Tibial artery (tissue), 4 donors: ENCODE results near the gene WNT4.

Experiments
- DNase-seq, 2 donors: peaks; one replicate each; pipeline ENCODE4 v3.0.0-alpha.2; 2019
- H3K27ac ChIP-seq, 2 donors: fragments of 200-600 bp; sonication (generic) in 1 of 2; 1 replicate in 1 of 2; 2 replicates in 1 of 2; pipeline ENCODE4 v1.5.1; 2018 to 2019; ENCODE audit warnings: mild to moderate bottlenecking in 1 of 2
- H3K27me3 ChIP-seq, 2 donors: fragments of 200-600 bp; sonication (generic) in 1 of 2; one replicate each; pipeline versions ENCODE4 v1.5.1 to v1.6.0; 2016 to 2019
- H3K36me3 ChIP-seq, 3 donors: fragments of 200-600 bp; sonication (generic) in 2 of 3; one replicate each; pipeline ENCODE4 v1.5.1; 2016 to 2019; ENCODE audit warnings: mild to moderate bottlenecking in 2 of 3
- H3K4me1 ChIP-seq, 4 donors: fragments of 200-600 bp; sonication (generic) in 2 of 4; 1 replicate in 3 of 4; 2 replicates in 1 of 4; pipeline ENCODE4 v1.5.1; 2016 to 2019
- H3K4me3 ChIP-seq, 2 donors: fragments of 200-600 bp; sonication (generic) in 1 of 2; 1 replicate in 1 of 2; 2 replicates in 1 of 2; pipeline ENCODE4 v1.5.1; 2018 to 2019; ENCODE audit warnings: mild to moderate bottlenecking in 2 of 2
- H3K9me3 ChIP-seq, 3 donors: fragments of 200-600 bp; sonication (generic) in 1 of 3; one replicate each; pipeline ENCODE4 v1.5.1; 2016 to 2019
- CTCF ChIP-seq, 2 experiments: fragments of 200-600 bp in 1 of 2; fragments of 450-650 bp in 1 of 2; IDR thresholded peaks; one replicate each; pipeline ENCODE4 v1.5.1; 2017 to 2019; ENCODE audit warnings: antibody characterized with exemption in 2 of 2, mild to moderate bottlenecking in 1 of 2, moderate library complexity in 1 of 2
- intact Hi-C: fragments of 100-400 bp; cut with DNase I; formaldehyde crosslinking; loops from one replicate; pipeline ENCODE4 v1.15.0; 2023; ENCODE audit warnings: low total_unique reads

Gene WNT4

GRCh38 chr1:22080191-22080590 is 62.7 kb downstream of the WNT4 start:
- Histone ChIP-seq H3K36me3 (peaks cover 23 to 43% (median 24%) of the 10 kb centered on the region in 3 donors), H3K9me3 (no peaks in the 10 kb centered on the region), H3K27me3 (no peaks in the 10 kb centered on the region), H3K27ac (no peak overlapping the region), H3K4me1 (peaks cover 0 to 85% (median 28%) of the 10 kb centered on the region in 4 donors), H3K4me3 (no peak overlapping the region)
- intact Hi-C loops: no loop called here
- DNase-seq: no peak
- TF ChIP-seq CTCF (IDR thresholded peaks at IDR 0.05): no peak

- Histone ChIP-seq H3K9me3 (no peaks in the 10 kb centered on the region), H3K4me1 (peaks cover 0 to 93% (median 42%) of the 10 kb centered on the region in 4 donors), H3K36me3 (peaks cover 20 to 37% (median 23%) of the 10 kb centered on the region in 3 donors), H3K27me3 (no peaks in the 10 kb centered on the region), H3K27ac (no peak overlapping the region), H3K4me3 (no peak overlapping the region)
- intact Hi-C loops: no loop called here
- TF ChIP-seq CTCF (IDR thresholded peaks at IDR 0.05): no peak
- DNase-seq: no peak
Observed at GRCh38 chr1:22078133-22078532, 64.8 kb downstream of the WNT4 start.

- Histone ChIP-seq H3K9me3 (no peaks in the 10 kb centered on the region), H3K36me3 (peaks cover 16 to 33% (median 23%) of the 10 kb centered on the region in 3 donors), H3K27ac (no peak overlapping the region), H3K4me1 (peaks cover 0 to 97% (median 46%) of the 10 kb centered on the region in 4 donors), H3K4me3 (no peak overlapping the region), H3K27me3 (no peaks in the 10 kb centered on the region)
- no peak for DNase-seq
- TF ChIP-seq CTCF (IDR thresholded peaks at IDR 0.05): no peak
- intact Hi-C loops: no loop called here
Observed at GRCh38 chr1:22077728-22078127, 65.2 kb downstream of the WNT4 start.

- DNase-seq: no peak
- peaks cover 0 to 99% (median 49%) of the 10 kb centered on the region in 4 donors for H3K4me1 ChIP-seq
- H3K27me3 ChIP-seq: no peaks in the 10 kb centered on the region
- no peaks in the 10 kb centered on the region for H3K9me3 ChIP-seq
- no peak overlapping the region for H3K27ac ChIP-seq
- H3K4me3 ChIP-seq: no peak overlapping the region
- intact Hi-C loops: no loop called here
- peaks cover 11 to 19% (median 16%) of the 10 kb centered on the region in 3 donors for H3K36me3 ChIP-seq
- TF ChIP-seq CTCF (IDR thresholded peaks at IDR 0.05): no peak
Observed at GRCh38 chr1:22076346-22076745, 66.6 kb downstream of the WNT4 start.

GRCh38 chr1:22075718-22076117 is 67.2 kb downstream of the WNT4 start:
- H3K4me1 ChIP-seq: peaks cover 0 to 97% (median 46%) of the 10 kb centered on the region in 4 donors
- intact Hi-C loops: no loop called here
- peaks cover 11 to 15% (median 13%) of the 10 kb centered on the region in 3 donors for H3K36me3 ChIP-seq
- TF ChIP-seq CTCF (IDR thresholded peaks at IDR 0.05): no peak
- DNase-seq: no peak
- no peak overlapping the region for H3K4me3 ChIP-seq
- no peak overlapping the region for H3K27ac ChIP-seq
- H3K27me3 ChIP-seq: no peaks in the 10 kb centered on the region
- H3K9me3 ChIP-seq: no peaks in the 10 kb centered on the region

- Histone ChIP-seq H3K4me1 (peaks cover 0 to 94% (median 44%) of the 10 kb centered on the region in 4 donors), H3K27ac (no peak overlapping the region), H3K27me3 (no peaks in the 10 kb centered on the region), H3K9me3 (no peaks in the 10 kb centered on the region), H3K36me3 (peaks cover 8 to 13% (median 9%) of the 10 kb centered on the region in 3 donors), H3K4me3 (no peak overlapping the region)
- TF ChIP-seq CTCF (IDR thresholded peaks at IDR 0.05): no peak
- intact Hi-C loops: no loop called here
- DNase-seq: no peak
Observed at GRCh38 chr1:22074803-22075202, 68.1 kb downstream of the WNT4 start.
